ENCODE data around the gene IFI44L.

The IFI44L gene

DNA sequence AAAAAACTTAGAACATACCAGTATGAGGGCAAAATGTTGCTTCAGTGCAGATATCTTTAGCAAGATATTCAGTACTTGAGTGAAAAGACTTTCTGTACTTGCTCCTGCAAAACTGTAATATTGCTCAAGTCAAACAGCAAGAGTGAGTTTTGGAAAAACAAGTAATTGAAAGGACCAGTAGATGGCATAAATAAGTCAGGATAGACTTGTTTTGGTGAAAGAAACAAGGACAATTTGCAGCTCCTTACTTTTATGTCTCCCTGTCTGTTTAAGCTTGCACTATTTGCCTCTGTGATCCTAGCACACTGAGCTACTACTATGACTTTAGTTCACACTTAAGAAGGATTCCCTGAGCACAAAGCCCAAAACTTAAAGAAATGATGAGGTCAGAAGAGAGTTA lies 68.4 kb downstream of the IFI44L start:
- no peak for DNase-seq (ENCODE audit: low spot score)

DNA sequence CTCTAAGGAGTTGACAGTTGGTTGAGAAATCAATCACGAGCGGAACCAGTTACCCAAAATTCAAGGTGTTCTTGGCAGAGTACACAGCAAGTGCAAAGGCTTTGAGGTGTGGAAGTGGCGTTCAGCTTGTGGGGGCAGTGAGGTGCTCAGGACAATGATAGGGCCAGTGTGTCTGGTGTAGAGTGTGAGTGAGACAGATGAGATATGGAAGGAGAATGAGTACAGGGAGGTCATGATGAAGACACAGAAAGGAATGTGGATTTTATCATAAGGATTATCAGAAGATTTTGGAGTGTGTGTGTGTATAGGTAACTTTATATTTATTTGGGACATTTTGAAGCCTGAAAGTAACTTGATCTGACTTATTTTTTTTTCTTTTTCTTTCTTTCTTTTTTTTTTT lies 70.3 kb downstream of the IFI44L start:
- no peak for DNase-seq (ENCODE audit: low spot score)

DNA sequence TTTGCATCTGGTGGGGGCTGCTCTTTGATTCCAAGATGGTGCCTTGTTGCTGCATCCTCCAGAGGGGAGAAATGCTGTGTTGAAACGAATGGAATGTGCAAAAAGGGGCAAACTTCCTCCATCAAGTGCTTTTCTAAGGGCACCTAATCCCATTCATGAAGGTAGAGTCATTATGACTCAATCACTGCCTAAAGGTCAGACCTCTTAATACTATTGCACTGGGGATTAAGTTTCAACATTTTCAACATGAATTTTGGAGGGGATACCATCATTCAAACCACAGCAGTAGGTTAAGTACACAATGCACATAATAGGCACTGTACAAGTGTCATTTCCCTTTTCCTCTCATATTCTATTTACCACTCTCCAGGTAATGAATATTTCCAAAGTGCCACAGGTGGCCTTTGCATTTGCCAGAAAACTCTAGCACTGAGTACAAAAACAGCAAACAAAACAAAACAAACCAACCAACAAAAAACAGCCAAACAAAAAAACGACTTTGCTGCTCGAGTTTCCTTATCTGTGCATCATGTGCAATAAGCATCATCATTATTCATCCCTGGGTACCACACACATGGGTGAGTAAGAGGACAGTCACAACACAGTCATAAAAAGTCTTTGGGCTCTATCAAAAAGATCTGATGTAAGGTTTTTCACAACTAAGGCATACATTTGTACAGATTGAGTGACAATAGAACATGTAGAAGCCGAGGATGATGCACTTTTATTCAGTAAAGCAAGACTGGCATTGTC lies 71.9 kb downstream of the IFI44L start:
- DNase-seq (ENCODE audit: low spot score), result no peak

Measured in CD4-positive, alpha-beta T cell treated with Interleukin-6 at 100 ng/mL for 8 hours (primary cell).